ENCODE results near the gene C1QL1. TPM values are rescaled to one million over a fixed set of nuclear protein-coding genes. Genes with fewer than 3 reads are reported as not detected.

C1QL1 gene
- polyA plus RNA-seq, 1 donor (not counting 4 experiments of a cell fraction or from before 2014, with no cell fraction given): 0.04 TPM

DNA sequence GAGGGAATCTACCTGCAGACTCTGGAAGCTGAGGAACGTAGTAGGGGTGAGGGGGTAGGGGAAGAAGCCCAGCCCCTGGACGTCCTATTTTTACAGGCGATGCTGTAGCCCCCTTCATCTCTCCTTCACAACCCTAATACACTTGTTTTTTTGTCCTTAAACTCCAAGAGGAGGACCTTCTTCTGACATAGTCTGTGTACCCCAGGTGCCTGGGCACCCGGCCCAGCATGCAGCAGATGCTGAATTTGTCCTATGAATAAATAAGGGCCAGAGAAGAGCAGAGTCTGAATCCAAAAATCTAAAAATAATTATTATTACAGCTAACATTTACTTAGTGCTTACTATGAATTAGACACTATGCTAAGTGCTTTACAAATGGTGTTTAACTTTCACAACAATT lies 25.6 kb downstream of the C1QL1 start:
- dilution Hi-C loops (cut with MboI; ENCODE audit: extremely low pct_ligation_motif_present, low sequenced_read_pairs): no loop called here
- DNase-seq (ENCODE audit: low read depth, low spot score): no peak
- TF ChIP-seq, protein P1, sequence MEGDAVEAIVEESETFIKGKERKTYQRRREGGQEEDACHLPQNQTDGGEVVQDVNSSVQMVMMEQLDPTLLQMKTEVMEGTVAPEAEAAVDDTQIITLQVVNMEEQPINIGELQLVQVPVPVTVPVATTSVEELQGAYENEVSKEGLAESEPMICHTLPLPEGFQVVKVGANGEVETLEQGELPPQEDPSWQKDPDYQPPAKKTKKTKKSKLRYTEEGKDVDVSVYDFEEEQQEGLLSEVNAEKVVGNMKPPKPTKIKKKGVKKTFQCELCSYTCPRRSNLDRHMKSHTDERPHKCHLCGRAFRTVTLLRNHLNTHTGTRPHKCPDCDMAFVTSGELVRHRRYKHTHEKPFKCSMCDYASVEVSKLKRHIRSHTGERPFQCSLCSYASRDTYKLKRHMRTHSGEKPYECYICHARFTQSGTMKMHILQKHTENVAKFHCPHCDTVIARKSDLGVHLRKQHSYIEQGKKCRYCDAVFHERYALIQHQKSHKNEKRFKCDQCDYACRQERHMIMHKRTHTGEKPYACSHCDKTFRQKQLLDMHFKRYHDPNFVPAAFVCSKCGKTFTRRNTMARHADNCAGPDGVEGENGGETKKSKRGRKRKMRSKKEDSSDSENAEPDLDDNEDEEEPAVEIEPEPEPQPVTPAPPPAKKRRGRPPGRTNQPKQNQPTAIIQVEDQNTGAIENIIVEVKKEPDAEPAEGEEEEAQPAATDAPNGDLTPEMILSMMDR (optimal IDR thresholded peaks at IDR 0.05 in 1 of 3, IDR thresholded peaks at IDR 0.05 in 1 of 3, conservative IDR thresholded peaks at IDR 0.05 in 1 of 3; ENCODE audit: extremely low read depth in 1 of 3, insufficient read depth in 2 of 3, low read length in 3 of 3): no peak
- TF ChIP-seq EZH2 (IDR thresholded peaks at IDR 0.05; ENCODE audit: low read length): no peak
- H3K9ac ChIP-seq (ENCODE audit: control insufficient read depth, extremely low read depth, insufficient read depth, low read length): no peak overlapping the region
- H3K4me3 ChIP-seq (ENCODE audit: control insufficient read depth in 2 of 3, extremely low read depth in 1 of 3, insufficient read depth in 2 of 3, low read depth in 1 of 3, low read length in 3 of 3): no peak overlapping the region
- H3K9me3 ChIP-seq (ENCODE audit: control insufficient read depth, low read depth, low read length): no peaks in the 10 kb centered on the region
- H3K79me2 ChIP-seq (ENCODE audit: control insufficient read depth, insufficient read depth, low read length): peaks cover 76% of the 10 kb centered on the region
- FAIRE-seq: no peak
- H3K27ac ChIP-seq (ENCODE audit: control insufficient read depth, insufficient read depth, low read length): peak overlapping the region; percentile 8
- H3K4me2 ChIP-seq (ENCODE audit: control insufficient read depth, extremely low read depth, insufficient read depth, low read depth, low read length): no peak overlapping the region
- peaks cover 28% of the 10 kb centered on the region for H3K4me1 ChIP-seq (ENCODE audit: control insufficient read depth, extremely low read depth, insufficient read depth, low read length)
- no peaks in the 10 kb centered on the region for H3K36me3 ChIP-seq (ENCODE audit: control insufficient read depth in 2 of 2, extremely low read depth in 1 of 2, insufficient read depth in 2 of 2, low read length in 2 of 2)
- H2AFZ ChIP-seq (ENCODE audit: control insufficient read depth, low read length): no peak overlapping the region
- no peaks in the 10 kb centered on the region for H3K27me3 ChIP-seq (ENCODE audit: control insufficient read depth, extremely low read depth, insufficient read depth, low read length)
- H3K9me1 ChIP-seq (ENCODE audit: control insufficient read depth, extremely low read depth, insufficient read depth, low read length): no peaks in the 10 kb centered on the region
- no peaks in the 10 kb centered on the region for H4K20me1 ChIP-seq (ENCODE audit: control insufficient read depth, extremely low read depth, insufficient read depth, low read length)

DNA sequence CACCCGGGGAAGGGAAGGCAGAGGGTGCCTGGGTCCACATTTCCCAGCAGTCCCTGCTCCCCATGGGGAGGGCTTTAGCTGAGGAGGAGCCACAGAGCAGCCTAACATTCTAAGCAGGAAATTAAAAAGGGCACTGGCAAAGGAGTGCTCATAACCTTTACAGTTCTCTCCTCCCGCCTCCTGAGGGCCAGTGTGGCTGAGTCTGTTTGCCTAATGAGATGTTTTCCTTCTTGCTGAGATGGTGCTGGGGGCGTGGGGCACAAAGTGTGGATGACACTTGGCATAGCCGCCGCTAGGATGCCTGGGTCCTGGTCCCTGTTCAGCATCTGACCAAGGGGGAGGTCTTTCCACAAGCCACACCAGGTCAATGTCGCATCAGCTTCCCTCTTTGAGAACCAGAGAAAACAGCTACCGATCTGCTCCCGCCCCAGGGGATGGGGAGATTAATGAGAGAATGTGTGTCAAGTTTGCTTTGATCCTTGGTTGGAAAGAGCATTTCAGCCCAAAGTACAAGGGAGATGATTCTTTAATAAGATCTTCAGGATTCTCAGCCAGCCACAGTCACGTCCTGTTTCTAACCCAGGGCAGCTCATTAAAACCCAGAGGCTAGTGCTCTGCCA lies 26.3 kb downstream of the C1QL1 start:
- H3K27me3 ChIP-seq (ENCODE audit: control insufficient read depth, extremely low read depth, insufficient read depth, low read length): no peaks in the 10 kb centered on the region
- H3K79me2 ChIP-seq (ENCODE audit: control insufficient read depth, insufficient read depth, low read length): peaks cover 75% of the 10 kb centered on the region
- no peaks in the 10 kb centered on the region for H3K9me1 ChIP-seq (ENCODE audit: control insufficient read depth, extremely low read depth, insufficient read depth, low read length)
- peak overlapping the region; percentile 8 for H3K27ac ChIP-seq (ENCODE audit: control insufficient read depth, insufficient read depth, low read length)
- H3K36me3 ChIP-seq (ENCODE audit: control insufficient read depth in 2 of 2, extremely low read depth in 1 of 2, insufficient read depth in 2 of 2, low read length in 2 of 2): no peaks in the 10 kb centered on the region
- no peak overlapping the region for H3K4me2 ChIP-seq (ENCODE audit: control insufficient read depth, extremely low read depth, insufficient read depth, low read depth, low read length)
- FAIRE-seq: no peak
- peak overlapping the region; percentile 59 for H2AFZ ChIP-seq (ENCODE audit: control insufficient read depth, low read length)
- TF ChIP-seq, protein P1 (optimal IDR thresholded peaks at IDR 0.05 in 1 of 3, IDR thresholded peaks at IDR 0.05 in 1 of 3, conservative IDR thresholded peaks at IDR 0.05 in 1 of 3; ENCODE audit: extremely low read depth in 1 of 3, insufficient read depth in 2 of 3, low read length in 3 of 3): no peak
- no peak for TF ChIP-seq EZH2 (IDR thresholded peaks at IDR 0.05; ENCODE audit: low read length)
- no peak overlapping the region for H3K4me3 ChIP-seq (ENCODE audit: control insufficient read depth in 2 of 3, extremely low read depth in 1 of 3, insufficient read depth in 2 of 3, low read depth in 1 of 3, low read length in 3 of 3)
- no peaks in the 10 kb centered on the region for H4K20me1 ChIP-seq (ENCODE audit: control insufficient read depth, extremely low read depth, insufficient read depth, low read length)
- dilution Hi-C loops (cut with MboI; ENCODE audit: extremely low pct_ligation_motif_present, low sequenced_read_pairs): no loop called here
- H3K4me1 ChIP-seq (ENCODE audit: control insufficient read depth, extremely low read depth, insufficient read depth, low read length): peaks cover 28% of the 10 kb centered on the region
- no peaks in the 10 kb centered on the region for H3K9me3 ChIP-seq (ENCODE audit: control insufficient read depth, low read depth, low read length)
- DNase-seq (ENCODE audit: low read depth, low spot score): no peak
- no peak overlapping the region for H3K9ac ChIP-seq (ENCODE audit: control insufficient read depth, extremely low read depth, insufficient read depth, low read length)
